Epithelial cell of esophagus (primary cell): ENCODE measurements around the gene GSTA4.

Source experiments
- DNase-seq: peaks from one replicate; pipeline ENCODE4 v3.0.0; 2010; ENCODE audit warnings: low read depth
- H3K4me3 ChIP-seq: 2 replicates; pipeline ENCODE4 v1.5.1; 2011; ENCODE audit warnings: mild to moderate bottlenecking, low read length, control low read depth
- TF ChIP-seq, protein P1 (sequence below): IDR thresholded peaks from 2 replicates; pipeline ENCODE4 v1.5.1; 2011; ENCODE audit warnings: low read depth, mild to moderate bottlenecking, low read length, control low read depth, inconsistent platforms; ENCODE audit not compliant: insufficient read depth; ENCODE audit errors: missing control alignments

GSTA4 gene

DNA sequence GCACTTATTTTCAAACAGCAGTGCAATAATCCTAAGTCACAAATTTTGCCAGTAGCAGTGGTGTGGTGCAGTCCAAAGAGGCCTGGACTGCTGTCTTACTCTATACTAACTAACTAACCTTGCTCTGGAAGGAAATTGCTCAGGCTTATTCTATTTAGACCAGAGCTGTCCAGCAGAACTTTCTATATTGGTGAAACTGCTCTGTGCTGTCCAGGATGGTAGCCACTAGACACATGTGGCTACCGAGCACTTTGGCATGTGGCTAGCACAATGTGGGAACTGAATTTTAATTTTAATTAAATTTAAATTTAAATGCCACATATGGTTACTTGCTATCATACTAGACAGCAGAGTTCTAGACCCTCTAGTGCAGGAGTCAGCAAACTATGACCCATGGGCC is 43.1 kb upstream of the GSTA4 start:
- DNase-seq: no peak
- H3K4me3 ChIP-seq: no peak overlapping the region
- TF ChIP-seq, protein P1, sequence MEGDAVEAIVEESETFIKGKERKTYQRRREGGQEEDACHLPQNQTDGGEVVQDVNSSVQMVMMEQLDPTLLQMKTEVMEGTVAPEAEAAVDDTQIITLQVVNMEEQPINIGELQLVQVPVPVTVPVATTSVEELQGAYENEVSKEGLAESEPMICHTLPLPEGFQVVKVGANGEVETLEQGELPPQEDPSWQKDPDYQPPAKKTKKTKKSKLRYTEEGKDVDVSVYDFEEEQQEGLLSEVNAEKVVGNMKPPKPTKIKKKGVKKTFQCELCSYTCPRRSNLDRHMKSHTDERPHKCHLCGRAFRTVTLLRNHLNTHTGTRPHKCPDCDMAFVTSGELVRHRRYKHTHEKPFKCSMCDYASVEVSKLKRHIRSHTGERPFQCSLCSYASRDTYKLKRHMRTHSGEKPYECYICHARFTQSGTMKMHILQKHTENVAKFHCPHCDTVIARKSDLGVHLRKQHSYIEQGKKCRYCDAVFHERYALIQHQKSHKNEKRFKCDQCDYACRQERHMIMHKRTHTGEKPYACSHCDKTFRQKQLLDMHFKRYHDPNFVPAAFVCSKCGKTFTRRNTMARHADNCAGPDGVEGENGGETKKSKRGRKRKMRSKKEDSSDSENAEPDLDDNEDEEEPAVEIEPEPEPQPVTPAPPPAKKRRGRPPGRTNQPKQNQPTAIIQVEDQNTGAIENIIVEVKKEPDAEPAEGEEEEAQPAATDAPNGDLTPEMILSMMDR: no peak

DNA sequence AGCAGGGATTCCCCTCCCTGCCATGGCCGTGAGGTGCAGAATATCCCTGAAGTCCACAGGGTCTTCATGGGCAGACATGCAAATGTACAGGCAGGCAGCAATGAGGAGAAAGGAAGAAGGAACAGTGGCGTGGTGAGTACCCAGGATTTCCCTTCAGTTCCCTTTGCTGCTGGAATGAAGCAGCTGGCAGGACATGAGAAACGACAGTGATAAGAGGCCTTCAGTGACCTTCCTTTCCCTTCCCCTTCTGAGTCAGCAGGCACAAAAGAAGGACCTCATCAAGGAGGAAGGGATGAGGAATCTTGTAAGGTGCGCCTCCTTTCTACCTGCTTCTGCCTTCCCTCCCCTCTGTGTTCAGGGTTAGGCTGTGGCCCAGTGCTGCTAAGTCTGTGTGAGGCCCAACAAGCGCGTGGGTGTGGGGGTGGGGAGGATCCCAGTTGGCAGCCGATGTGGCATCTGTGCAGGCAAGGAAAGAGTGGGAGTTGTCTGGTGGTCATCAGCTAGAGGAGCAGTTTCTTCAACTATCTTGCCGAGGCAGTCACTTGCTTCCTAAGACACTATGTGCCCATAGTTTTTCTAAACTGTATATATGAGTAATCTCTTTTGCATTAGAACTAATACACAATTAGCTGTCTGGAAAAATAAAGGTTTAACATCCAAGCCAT is 40.6 kb upstream of the GSTA4 start:
- TF ChIP-seq, protein P1: no peak
- no peak for DNase-seq
- no peak overlapping the region for H3K4me3 ChIP-seq

DNA sequence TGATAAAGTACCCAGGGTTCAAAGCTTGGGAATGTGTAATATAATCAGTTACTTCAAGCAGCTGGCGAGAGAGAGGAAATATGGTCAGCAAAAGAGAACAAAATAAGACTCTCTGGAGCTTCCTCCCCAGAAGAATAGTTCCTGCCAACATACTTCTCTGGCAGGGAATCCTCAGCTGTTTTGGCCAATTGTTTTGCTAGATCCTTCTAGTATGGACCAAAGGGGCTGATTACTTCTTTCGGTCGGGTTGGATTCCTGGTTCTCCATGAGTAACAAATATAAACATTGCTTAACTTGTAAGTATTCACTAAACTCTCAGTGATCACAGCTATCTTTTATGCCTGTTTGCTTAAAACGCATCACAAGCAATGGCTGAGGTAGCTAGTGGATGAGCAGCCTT is 38.7 kb upstream of the GSTA4 start:
- TF ChIP-seq, protein P1: no peak
- peak; percentile 37 for DNase-seq
- H3K4me3 ChIP-seq: no peak overlapping the region

DNA sequence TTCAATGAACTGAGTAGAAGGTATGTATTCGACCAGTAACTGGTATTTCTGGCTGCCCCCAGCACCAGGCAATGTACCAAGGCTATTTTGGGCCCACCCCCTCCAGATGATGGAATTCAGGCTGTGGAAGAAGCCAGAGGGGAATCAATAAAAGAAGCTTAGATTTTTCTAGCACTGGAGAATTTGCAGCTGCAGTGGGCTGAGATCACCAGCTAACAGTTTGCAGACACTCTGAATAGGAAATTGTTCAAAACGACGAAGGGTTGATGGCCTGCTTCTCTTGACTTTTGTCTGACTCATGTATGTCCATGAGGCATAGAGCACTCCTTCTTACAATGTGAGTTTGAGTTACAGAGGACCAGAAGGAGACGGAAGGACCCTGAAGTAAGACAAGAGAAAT is 37.8 kb upstream of the GSTA4 start:
- no peak overlapping the region for H3K4me3 ChIP-seq
- peak; percentile 10 for DNase-seq
- TF ChIP-seq, protein P1: no peak

DNA sequence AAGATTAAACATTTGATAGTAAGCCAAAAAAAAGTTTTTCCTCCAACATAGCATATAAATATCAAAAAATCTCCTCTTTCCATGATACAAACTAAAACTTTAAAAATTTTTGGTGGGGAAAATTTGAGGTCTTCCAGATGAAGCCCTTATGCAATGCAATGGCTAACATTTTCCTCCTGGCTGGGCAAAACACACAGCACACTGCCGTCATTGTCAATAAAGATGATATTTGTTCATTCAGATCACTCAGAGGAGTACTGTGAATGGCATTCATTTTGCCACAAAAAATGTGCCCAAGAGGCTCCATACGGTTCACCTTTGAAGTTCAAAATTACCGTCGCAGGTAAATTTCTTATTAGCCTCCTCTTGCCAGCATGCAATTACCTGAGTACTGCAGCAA is 36.2 kb upstream of the GSTA4 start:
- no peak for DNase-seq
- TF ChIP-seq, protein P1: no peak
- H3K4me3 ChIP-seq: no peak overlapping the region

DNA sequence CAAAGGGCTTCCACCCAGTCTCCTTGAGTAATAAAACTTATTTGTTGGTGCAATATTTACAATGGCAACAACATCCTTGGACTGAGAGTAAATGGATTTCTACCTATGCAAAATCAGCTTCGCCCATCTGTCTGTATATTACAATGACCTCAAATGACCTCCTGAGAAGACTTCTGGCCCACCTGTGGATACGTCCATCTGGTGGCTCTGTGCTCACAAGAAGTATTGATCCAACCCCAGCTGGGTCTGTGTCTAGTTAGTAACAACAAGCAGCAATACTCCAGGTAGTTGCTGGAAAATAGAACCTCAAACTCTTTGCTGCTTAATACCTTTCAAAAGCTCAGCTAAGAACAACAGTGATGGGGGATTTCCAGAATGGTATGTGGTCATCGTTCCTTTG is 34.7 kb upstream of the GSTA4 start:
- no peak for DNase-seq
- H3K4me3 ChIP-seq: no peak overlapping the region
- TF ChIP-seq, protein P1: no peak

DNA sequence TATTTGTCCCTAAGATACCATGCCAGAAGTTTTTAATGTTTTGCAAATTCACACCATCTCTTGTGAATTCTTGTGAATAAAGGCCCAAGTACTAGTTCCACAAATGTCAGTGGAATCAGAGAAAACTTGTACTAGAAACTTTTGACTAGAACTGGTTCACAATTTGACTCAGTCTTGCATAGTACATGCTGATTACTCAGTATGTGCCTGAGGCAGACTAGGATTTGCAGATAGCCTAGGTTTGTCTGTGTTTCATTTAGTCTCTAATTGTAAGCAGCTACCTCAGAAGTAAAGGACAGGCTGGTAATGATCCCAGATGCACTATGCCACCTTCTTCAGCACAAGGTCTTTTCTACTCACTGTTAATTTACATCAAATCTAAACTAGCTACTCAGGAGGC is 34.2 kb upstream of the GSTA4 start:
- no peak overlapping the region for H3K4me3 ChIP-seq
- TF ChIP-seq, protein P1: no peak
- peak; percentile 81 for DNase-seq
